ENCODE data around the gene HELZ2. TPM values are rescaled to one million over a fixed set of nuclear protein-coding genes. Genes with fewer than 3 reads are reported as not detected.

Gene HELZ2
- total RNA-seq, 1 donor, result 27.0 TPM

- H3K4me3 ChIP-seq (ENCODE audit: low read depth, low read length), result no peak overlapping the region
- no peak for DNase-seq (ENCODE audit: low read depth)
- TF ChIP-seq CTCF (IDR thresholded peaks at IDR 0.05; ENCODE audit: insufficient read depth, low read length), result no peak
Observed at GRCh38 chr20:63539092-63539430, 35.0 kb downstream of the HELZ2 start.

- peak overlapping the region; percentile 40 for H3K4me3 ChIP-seq (ENCODE audit: low read depth, low read length)
- peak; percentile 37 for TF ChIP-seq CTCF (IDR thresholded peaks at IDR 0.05; ENCODE audit: insufficient read depth, low read length)
- no peak for DNase-seq (ENCODE audit: low read depth)
Observed at GRCh38 chr20:63538204-63539091, 35.6 kb downstream of the HELZ2 start.

- peak; percentile 93 for TF ChIP-seq CTCF (IDR thresholded peaks at IDR 0.05; ENCODE audit: insufficient read depth, low read length)
- peak; percentile 90 for DNase-seq (ENCODE audit: low read depth)
- peak overlapping the region; percentile 40 for H3K4me3 ChIP-seq (ENCODE audit: low read depth, low read length)
Observed at GRCh38 chr20:63537525-63538203, 36.4 kb downstream of the HELZ2 start.

GRCh38 chr20:63536997-63537524, 37.0 kb downstream of the HELZ2 start, which contains the start of gene PTK6:
PTK6 (minus strand) TSS chr20:63537376; CDS start chr20:63537314, 62 bp downstream.
- peak within 1 kb of the TSS; percentile 40 for H3K4me3 ChIP-seq (ENCODE audit: low read depth, low read length)
- no peak for TF ChIP-seq CTCF (IDR thresholded peaks at IDR 0.05; ENCODE audit: insufficient read depth, low read length)
- no peak for DNase-seq (ENCODE audit: low read depth)

GRCh38 chr20:63536241-63536977, 37.6 kb downstream of the HELZ2 start:
- TF ChIP-seq CTCF (IDR thresholded peaks at IDR 0.05; ENCODE audit: insufficient read depth, low read length), result no peak
- DNase-seq (ENCODE audit: low read depth), result peak; percentile 22
- H3K4me3 ChIP-seq (ENCODE audit: low read depth, low read length), result no peak overlapping the region

- no peak overlapping the region for H3K4me3 ChIP-seq (ENCODE audit: low read depth, low read length)
- DNase-seq (ENCODE audit: low read depth), result peak; percentile 15
- no peak for TF ChIP-seq CTCF (IDR thresholded peaks at IDR 0.05; ENCODE audit: insufficient read depth, low read length)
Observed at GRCh38 chr20:63534831-63535651, 39.0 kb downstream of the HELZ2 start.

Data from fibroblast of the aortic adventitia (primary cell).